ENCODE measurements around the gene COX7A2L. TPM values are rescaled to one million over a fixed set of nuclear protein-coding genes. Genes with fewer than 3 reads are reported as not detected.

The COX7A2L gene
- polyA plus RNA-seq, 1 of the 3 experiments (the other 2 are of a cell fraction), result 77.6 TPM

- no peak for TF ChIP-seq ZBTB33 (IDR thresholded peaks at IDR 0.05; ENCODE audit: borderline replicate concordance, low read depth)
- TF ChIP-seq USF1 (IDR thresholded peaks at IDR 0.05; ENCODE audit: borderline replicate concordance, low read depth), result no peak
- TF ChIP-seq TAF1 (IDR thresholded peaks at IDR 0.05; ENCODE audit: borderline replicate concordance, low read depth, low read length), result no peak
These were observed 33.9 kb downstream of the COX7A2L start (continued) for GRCh38 chr2:42327125-42327524.

DNA sequence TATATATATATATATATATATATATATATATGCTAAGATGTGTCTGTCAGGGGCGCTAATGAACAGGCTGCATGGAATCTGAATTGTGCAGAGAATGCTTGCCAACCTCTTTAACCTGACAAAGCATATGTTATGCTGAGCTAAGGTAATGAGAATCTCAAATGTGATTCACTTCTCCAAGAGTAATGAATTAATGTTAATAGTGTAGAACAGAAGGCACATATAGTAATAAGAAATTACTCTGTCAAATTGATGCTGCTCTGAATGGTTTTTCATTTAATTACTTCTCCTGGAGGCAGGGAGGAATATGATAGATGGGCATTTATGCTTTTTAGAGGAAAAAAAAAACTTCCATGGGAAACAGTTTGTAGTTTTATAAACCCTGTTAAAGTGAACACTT is 35.4 kb downstream of the COX7A2L start:
- TF ChIP-seq IRF3 (IDR thresholded peaks at IDR 0.05; ENCODE audit: low read depth, low read length) (no peak), MEF2A (IDR thresholded peaks at IDR 0.05; ENCODE audit: borderline replicate concordance, low read depth) (no peak), RAD21 (IDR thresholded peaks at IDR 0.05; ENCODE audit: low read length) (no peak), FOXM1 (IDR thresholded peaks at IDR 0.05; ENCODE audit: low read depth) (no peak), GATA2 (CRISPR knock-in tag; IDR thresholded peaks at IDR 0.05) (no peak), EZH2phosphoT487 (IDR thresholded peaks at IDR 0.05; ENCODE audit: borderline replicate concordance, low read depth) (no peak), REST (IDR thresholded peaks at IDR 0.05; ENCODE audit: low read depth, low read length) (no peak), RCOR1 (IDR thresholded peaks at IDR 0.05; ENCODE audit: low read length) (no peak), TAF1 (IDR thresholded peaks at IDR 0.05; ENCODE audit: borderline replicate concordance, low read depth, low read length) (no peak), CHD2 (IDR thresholded peaks at IDR 0.05; ENCODE audit: low read length, partially characterized antibody) (no peak), NFIC (IDR thresholded peaks at IDR 0.05; ENCODE audit: borderline replicate concordance) (no peak), GABPA (IDR thresholded peaks at IDR 0.05; ENCODE audit: low read depth) (no peak), SIN3A (IDR thresholded peaks at IDR 0.05; ENCODE audit: borderline replicate concordance, low read depth, low read length) (no peak), MXI1 (IDR thresholded peaks at IDR 0.05; ENCODE audit: low read depth, low read length) (no peak), FOSL2 (IDR thresholded peaks at IDR 0.05; ENCODE audit: borderline replicate concordance, low read depth) (no peak), POLR2AphosphoS5 (IDR thresholded peaks at IDR 0.05; ENCODE audit: low read depth, low read length) (no peak), JUND (IDR thresholded peaks at IDR 0.05) (no peak)
- Histone ChIP-seq H2AFZ (ENCODE audit: low read depth) (no peak overlapping the region), H3K27ac (ENCODE audit: low read depth in 2 of 2, low read length in 1 of 2) (no peak overlapping the region), H3K36me3 (replicated peaks in 1 of 2; ENCODE audit: control insufficient read depth in 1 of 2, insufficient read depth in 2 of 2, low read length in 1 of 2) (peaks cover 38 to 71% of the 10 kb centered on the region in 2 experiments), H4K20me1 (ENCODE audit: insufficient read depth) (no peaks in the 10 kb centered on the region), H3K9me2 (no peaks in the 10 kb centered on the region), H3F3A (replicated peaks; ENCODE audit: insufficient read depth) (peaks cover 30% of the 10 kb centered on the region), H3K9me3 (no peaks in the 10 kb centered on the region), H3K9ac (no peak overlapping the region), H3K27me3 (ENCODE audit: insufficient read depth) (no peaks in the 10 kb centered on the region), H3K79me2 (ENCODE audit: insufficient read depth) (no peaks in the 10 kb centered on the region), H3K4me1 (ENCODE audit: control insufficient read depth in 1 of 2, insufficient read depth in 2 of 2, low read depth in 1 of 2, low read length in 1 of 2) (no peaks in the 10 kb centered on the region; a peak in 1 of 4 replicates), H3K4me2 (no peak overlapping the region), H3K4me3 (ENCODE audit: low read depth in 2 of 2, low read length in 1 of 2) (no peak overlapping the region)
- POLR2A ChIA-PET, result no interaction called here
- DNase-seq, result no peak
- CTCF ChIA-PET, result interaction anchor here (0.8 to 7.1 kb wide), 2 partner anchors 229 to 472 kb away, joined by 3 to 96 read pairs; no protein-coding TSS in a partner anchor
- 93% methylated on average over 1 of the region's 1 CpG for WGBS (ENCODE audit: low lambda C conversion rate)
